Fibroblast of lung (primary cell): ENCODE data around the gene DSCAML1. TPM values are rescaled to one million over a fixed set of nuclear protein-coding genes. Genes with fewer than 3 reads are reported as not detected.

Source experiments
- DNase-seq, 2 donors: peaks; one replicate each; pipeline versions ENCODE4 v3.0.0 to v3.0.0-alpha.2; 2010; ENCODE audit warnings: low read depth in 2 of 2
- H2AFZ ChIP-seq: 2 replicates; pipeline ENCODE4 v1.5.1; 2012; ENCODE audit warnings: low read length, control low read depth, inconsistent platforms
- H3K27ac ChIP-seq: 2 replicates; pipeline ENCODE4 v1.5.1; 2011; ENCODE audit warnings: low read length, control low read depth; ENCODE audit not compliant: insufficient read depth
- H3K27me3 ChIP-seq: 2 replicates; pipeline ENCODE4 v1.5.1; 2011; ENCODE audit warnings: mild to moderate bottlenecking, low read length; ENCODE audit not compliant: control insufficient read depth, insufficient read depth
- H3K36me3 ChIP-seq: 2 replicates; pipeline ENCODE4 v1.5.1; 2011; ENCODE audit warnings: low read length; ENCODE audit not compliant: control insufficient read depth, insufficient read depth
- H3K4me1 ChIP-seq: 2 replicates; pipeline ENCODE4 v1.5.1; 2011; ENCODE audit warnings: low read length; ENCODE audit not compliant: control insufficient read depth, insufficient read depth; ENCODE audit errors: extremely low read depth
- H3K4me2 ChIP-seq: 2 replicates; pipeline ENCODE4 v1.5.1; 2011; ENCODE audit warnings: low read length, control low read depth; ENCODE audit not compliant: insufficient read depth; ENCODE audit errors: extremely low read depth
- H3K4me3 ChIP-seq, 4 experiments: fragments of 200-600 bp in 1 of 4; sonication (generic) in 1 of 4; replicated peaks in 1 of 4; 2 replicates each; pipeline ENCODE4 v1.5.1; 2011 to 2016; ENCODE audit warnings: low read length in 4 of 4, low read depth in 3 of 4, mild to moderate bottlenecking in 3 of 4, control low read depth in 2 of 4, inconsistent platforms in 1 of 4, mixed read lengths in 1 of 4; ENCODE audit not compliant: insufficient read depth in 1 of 4; ENCODE audit errors: control extremely low read depth in 1 of 4
- H3K79me2 ChIP-seq: 2 replicates; pipeline ENCODE4 v1.5.1; 2012; ENCODE audit warnings: mild to moderate bottlenecking, low read length, inconsistent platforms; ENCODE audit not compliant: control insufficient read depth, insufficient read depth
- H3K9ac ChIP-seq: 2 replicates; pipeline ENCODE4 v1.5.1; 2011; ENCODE audit warnings: mild to moderate bottlenecking, low read length, control low read depth; ENCODE audit not compliant: insufficient read depth
- H3K9me3 ChIP-seq: 2 replicates; pipeline ENCODE4 v1.5.1; 2012; ENCODE audit warnings: low read depth, low read length; ENCODE audit not compliant: control insufficient read depth, insufficient read depth
- H4K20me1 ChIP-seq: 2 replicates; pipeline ENCODE4 v1.5.1; 2011; ENCODE audit warnings: low read length; ENCODE audit not compliant: control insufficient read depth, insufficient read depth; ENCODE audit errors: extremely low read depth
- EZH2 ChIP-seq: IDR thresholded peaks from 2 replicates; pipeline ENCODE4 v1.5.1; 2012; ENCODE audit warnings: low read length, control low read depth, mild to moderate bottlenecking; ENCODE audit errors: missing control alignments
- polyA plus RNA-seq, 2 donors: library from polyadenylated mRNA; depleted of rRNA in 1 of 2; stranded (reverse) in 1 of 2; unstranded in 1 of 2; fragments of >200 nt; gene quantifications; 2 replicates each; pipeline ENCODE4 v1.2.1, GENCODE V29; 2011 to 2012; ENCODE audit warnings: missing spikeins in 1 of 2
- total RNA-seq: library from RNA; depleted of rRNA; stranded (reverse); fragments of >200 nt; gene quantifications from 2 replicates; pipeline ENCODE4 v1.2.1, GENCODE V29; 2014
- TF ChIP-seq, protein P1 (sequence below), 2 donors: IDR thresholded peaks in 1 of 2; conservative IDR thresholded peaks in 1 of 2; 1 replicate in 1 of 2; 2 replicates in 1 of 2; pipeline ENCODE4 v1.5.1; 2011 to 2012; ENCODE audit warnings: low read length in 2 of 2, control low read depth in 1 of 2, inconsistent platforms in 1 of 2, low read depth in 1 of 2, mild to moderate bottlenecking in 1 of 2

DSCAML1 gene
- total and polyA plus RNA-seq, 2 donors (not counting 1 experiment from before 2014, with no cell fraction given), result not detected

DNA sequence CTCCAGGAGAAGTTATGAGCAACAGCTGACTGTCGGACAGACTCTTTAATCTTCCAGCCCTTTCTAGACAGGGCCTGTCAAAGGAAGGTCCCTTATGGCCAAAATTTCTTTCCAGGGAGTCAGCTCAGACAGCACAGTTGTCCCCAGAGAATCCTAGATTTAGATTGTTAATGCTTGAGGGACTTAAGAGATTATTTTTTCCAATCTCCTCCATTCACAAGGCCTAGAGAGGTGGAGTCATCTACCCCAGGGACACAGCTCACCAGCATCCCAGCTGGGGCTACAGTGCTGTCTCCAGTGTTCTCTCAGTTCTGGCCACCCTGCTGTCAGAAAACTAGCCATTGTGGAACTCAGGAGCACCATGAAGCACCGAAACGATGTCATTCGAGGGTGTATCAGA, 7.8 kb downstream of the DSCAML1 start:
- H3K4me2 ChIP-seq, result no peak overlapping the region
- H3K27me3 ChIP-seq, result no peaks in the 10 kb centered on the region
- H3K27ac ChIP-seq, result no peak overlapping the region
- no peak for TF ChIP-seq EZH2
- TF ChIP-seq, protein P1, sequence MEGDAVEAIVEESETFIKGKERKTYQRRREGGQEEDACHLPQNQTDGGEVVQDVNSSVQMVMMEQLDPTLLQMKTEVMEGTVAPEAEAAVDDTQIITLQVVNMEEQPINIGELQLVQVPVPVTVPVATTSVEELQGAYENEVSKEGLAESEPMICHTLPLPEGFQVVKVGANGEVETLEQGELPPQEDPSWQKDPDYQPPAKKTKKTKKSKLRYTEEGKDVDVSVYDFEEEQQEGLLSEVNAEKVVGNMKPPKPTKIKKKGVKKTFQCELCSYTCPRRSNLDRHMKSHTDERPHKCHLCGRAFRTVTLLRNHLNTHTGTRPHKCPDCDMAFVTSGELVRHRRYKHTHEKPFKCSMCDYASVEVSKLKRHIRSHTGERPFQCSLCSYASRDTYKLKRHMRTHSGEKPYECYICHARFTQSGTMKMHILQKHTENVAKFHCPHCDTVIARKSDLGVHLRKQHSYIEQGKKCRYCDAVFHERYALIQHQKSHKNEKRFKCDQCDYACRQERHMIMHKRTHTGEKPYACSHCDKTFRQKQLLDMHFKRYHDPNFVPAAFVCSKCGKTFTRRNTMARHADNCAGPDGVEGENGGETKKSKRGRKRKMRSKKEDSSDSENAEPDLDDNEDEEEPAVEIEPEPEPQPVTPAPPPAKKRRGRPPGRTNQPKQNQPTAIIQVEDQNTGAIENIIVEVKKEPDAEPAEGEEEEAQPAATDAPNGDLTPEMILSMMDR (conservative IDR thresholded peaks at IDR 0.05 in 1 of 2, IDR thresholded peaks at IDR 0.05 in 1 of 2; ENCODE audit: low read depth in 1 of 2, low read length in 2 of 2), result no peak
- no peak for DNase-seq
- no peak overlapping the region for H3K9ac ChIP-seq
- H3K79me2 ChIP-seq, result no peaks in the 10 kb centered on the region
- no peaks in the 10 kb centered on the region for H4K20me1 ChIP-seq
- no peak overlapping the region for H3K4me3 ChIP-seq
- no peak overlapping the region for H2AFZ ChIP-seq
- H3K4me1 ChIP-seq, result no peaks in the 10 kb centered on the region
- H3K36me3 ChIP-seq, result no peaks in the 10 kb centered on the region
- no peaks in the 10 kb centered on the region for H3K9me3 ChIP-seq

DNA sequence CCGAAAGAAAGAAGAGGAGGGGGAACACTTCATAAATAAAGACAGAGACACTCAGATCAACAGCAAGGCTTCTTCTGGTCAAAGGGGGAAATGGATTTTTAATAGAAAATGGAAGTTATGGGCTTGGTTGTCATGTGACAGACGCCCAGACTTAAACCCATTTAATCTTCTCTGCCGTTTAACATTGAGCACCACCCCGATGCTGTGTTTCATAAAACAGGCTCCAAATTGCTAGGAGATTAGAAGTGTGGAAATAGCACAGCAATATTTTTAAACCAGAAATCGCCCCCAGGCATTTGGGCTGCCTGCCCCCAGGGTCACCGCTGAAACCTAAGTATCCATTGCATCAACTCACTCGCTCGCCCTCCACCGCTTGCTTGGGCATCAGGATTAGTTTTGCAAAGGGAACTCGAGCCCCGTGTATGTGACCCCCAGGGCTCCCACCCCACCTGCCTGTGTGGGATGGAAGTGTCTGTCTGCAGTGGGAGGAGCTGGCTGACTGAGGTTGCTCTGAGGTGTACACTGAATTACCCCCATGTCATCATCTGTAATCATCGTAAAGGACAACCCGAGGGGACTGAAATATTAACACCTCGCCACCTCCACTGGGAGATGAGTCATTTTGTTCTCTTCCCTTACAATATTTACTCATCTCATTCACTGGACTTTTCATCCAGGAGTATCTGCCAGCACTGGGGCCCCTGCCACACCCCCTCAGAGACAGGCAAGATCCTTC, 10.7 kb downstream of the DSCAML1 start:
- Histone ChIP-seq H3K4me3 (no peak overlapping the region), H3K9ac (no peak overlapping the region), H3K4me1 (no peaks in the 10 kb centered on the region), H3K27me3 (no peaks in the 10 kb centered on the region), H2AFZ (no peak overlapping the region), H3K27ac (no peak overlapping the region), H3K9me3 (no peaks in the 10 kb centered on the region), H3K79me2 (no peaks in the 10 kb centered on the region), H3K4me2 (no peak overlapping the region), H3K36me3 (no peaks in the 10 kb centered on the region), H4K20me1 (no peaks in the 10 kb centered on the region)
- TF ChIP-seq, protein P1 (conservative IDR thresholded peaks at IDR 0.05 in 1 of 2, IDR thresholded peaks at IDR 0.05 in 1 of 2; ENCODE audit: low read depth in 1 of 2, low read length in 2 of 2), result no peak
- TF ChIP-seq EZH2, result no peak
- no peak for DNase-seq

DNA sequence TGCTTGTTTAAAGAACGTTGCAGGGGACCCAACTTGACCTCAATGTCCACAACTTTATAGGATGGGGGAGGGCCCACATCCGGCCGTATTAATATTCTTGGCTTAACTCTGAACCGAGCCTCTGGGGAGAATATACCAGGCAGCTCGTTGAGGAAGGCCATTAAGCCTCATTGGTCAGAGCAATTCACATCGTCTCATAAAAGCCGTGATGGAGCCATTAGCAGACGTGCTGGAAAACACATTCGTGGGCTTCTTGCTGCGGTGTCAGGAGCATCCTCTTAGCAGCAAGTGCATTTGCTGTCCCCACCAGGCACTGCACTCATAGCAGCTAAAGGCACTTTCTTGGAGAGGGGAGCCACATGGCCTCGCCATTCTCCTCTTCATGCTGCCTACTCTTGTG, 14.9 kb downstream of the DSCAML1 start:
- no peak overlapping the region for H3K9ac ChIP-seq
- TF ChIP-seq, protein P1 (conservative IDR thresholded peaks at IDR 0.05 in 1 of 2, IDR thresholded peaks at IDR 0.05 in 1 of 2; ENCODE audit: low read depth in 1 of 2, low read length in 2 of 2), result no peak
- TF ChIP-seq EZH2, result no peak
- H3K4me3 ChIP-seq, result no peak overlapping the region
- H4K20me1 ChIP-seq, result no peaks in the 10 kb centered on the region
- H3K79me2 ChIP-seq, result no peaks in the 10 kb centered on the region
- H3K36me3 ChIP-seq, result no peaks in the 10 kb centered on the region
- H3K27me3 ChIP-seq, result no peaks in the 10 kb centered on the region
- no peak overlapping the region for H3K27ac ChIP-seq
- H2AFZ ChIP-seq, result no peak overlapping the region
- H3K4me1 ChIP-seq, result no peaks in the 10 kb centered on the region
- DNase-seq, result no peak
- no peaks in the 10 kb centered on the region for H3K9me3 ChIP-seq
- H3K4me2 ChIP-seq, result no peak overlapping the region
